Measurements from ENCODE around the gene SLC25A29. TPM values are rescaled to one million over a fixed set of nuclear protein-coding genes. Genes with fewer than 3 reads are reported as not detected.
A peak's percentile ranks its signal among the peaks of the same experiment; 100 is the strongest.

Gene SLC25A29
- total and polyA plus RNA-seq, 12 donors: 11.0 to 70.7 (median 23.6) TPM

DNA sequence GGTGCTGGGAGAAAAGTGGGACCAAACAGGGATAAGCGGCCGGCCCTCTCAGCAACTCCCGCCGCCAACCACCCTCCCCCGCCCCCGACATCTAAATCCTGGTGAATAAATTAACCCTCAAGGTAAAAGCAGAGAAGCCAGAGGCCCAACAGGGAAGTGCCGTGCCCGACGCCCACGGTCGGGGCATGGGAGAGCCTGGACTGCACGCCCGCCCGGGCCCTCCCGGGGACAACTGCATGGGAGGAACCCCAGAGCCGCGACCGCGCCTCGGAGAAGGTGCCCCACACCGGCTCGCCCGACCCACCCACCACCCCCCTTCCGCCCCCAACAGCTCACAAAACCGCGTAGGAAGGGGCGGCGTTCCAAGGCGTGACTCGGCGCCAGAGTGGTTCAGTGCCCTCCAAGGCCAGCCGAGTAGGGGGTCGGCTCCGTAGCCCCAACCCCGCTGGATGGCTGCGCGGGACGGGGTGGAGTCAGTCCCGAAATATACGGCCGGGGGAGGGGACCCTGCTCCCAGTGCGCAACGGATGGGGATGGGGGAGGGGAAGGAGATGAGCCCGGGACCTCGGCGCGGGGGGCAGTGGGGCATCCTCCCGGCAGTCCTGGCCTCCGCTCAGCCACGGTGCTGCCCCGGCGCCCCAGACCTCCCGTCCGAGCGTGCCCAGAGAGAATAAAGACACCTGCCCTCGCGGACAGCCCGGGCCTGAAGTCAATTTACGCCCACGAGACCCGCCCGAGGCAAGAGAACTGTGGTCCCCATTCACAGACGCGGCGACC, 732 bp downstream of the SLC25A29 start:
- Histone ChIP-seq H3K4me3 (peak overlapping the region; percentile 65 to 99 (median 92)), H3K36me3 (no peaks in the 10 kb centered on the region), H3K9me3 (no peaks in the 10 kb centered on the region), H3K27ac (peak overlapping the region; percentile 59 to 95 (median 90)), H3K4me1 (peaks cover 4 to 69% (median 45%) of the 10 kb centered on the region in 9 donors), H3K27me3 (no peaks in the 10 kb centered on the region)
- no peak for TF ChIP-seq CTCF (IDR thresholded peaks at IDR 0.05)
- intact Hi-C loops (cut with DNase I): loop anchor here in 9 of 10 donors (2.0 to 10.0 kb wide), 5 partner anchors 63 to 72 kb away; partner anchors contain the start of gene WDR25 (in 8 of the 9)
- DNase-seq (peak; percentile 21 to 53), ATAC-seq (peak in 6 of 8 donors; percentile 1 to 17 (median 4))
- WGBS, 2 donors: 0 to 1% methylated on average over 60 to 65 of the region's 65 CpGs

GRCh38 chr14:100304825-100305323, 1.4 kb downstream of the SLC25A29 start:
- Histone ChIP-seq H3K27me3 (no peaks in the 10 kb centered on the region), H3K9me3 (no peaks in the 10 kb centered on the region), H3K27ac (peak overlapping the region in 9 of 10 donors; percentile 69 to 95 (median 90)), H3K4me1 (peaks cover 4 to 67% (median 41%) of the 10 kb centered on the region in 9 donors), H3K36me3 (no peaks in the 10 kb centered on the region), H3K4me3 (peak overlapping the region; percentile 65 to 99 (median 92))
- DNase-seq (peak; percentile 59 to 60), ATAC-seq (peak in 7 of 8 donors; percentile 1 to 39 (median 18))
- intact Hi-C loops (cut with DNase I): loop anchor here in 8 of 10 donors (2.0 to 10.0 kb wide), 6 partner anchors 58 to 72 kb away; partner anchors contain the start of gene WDR25 (in 7 of the 8)
- WGBS, 2 donors: 5 to 10% methylated on average over 21 to 23 of the region's 23 CpGs
- no peak for TF ChIP-seq CTCF (IDR thresholded peaks at IDR 0.05)

DNA sequence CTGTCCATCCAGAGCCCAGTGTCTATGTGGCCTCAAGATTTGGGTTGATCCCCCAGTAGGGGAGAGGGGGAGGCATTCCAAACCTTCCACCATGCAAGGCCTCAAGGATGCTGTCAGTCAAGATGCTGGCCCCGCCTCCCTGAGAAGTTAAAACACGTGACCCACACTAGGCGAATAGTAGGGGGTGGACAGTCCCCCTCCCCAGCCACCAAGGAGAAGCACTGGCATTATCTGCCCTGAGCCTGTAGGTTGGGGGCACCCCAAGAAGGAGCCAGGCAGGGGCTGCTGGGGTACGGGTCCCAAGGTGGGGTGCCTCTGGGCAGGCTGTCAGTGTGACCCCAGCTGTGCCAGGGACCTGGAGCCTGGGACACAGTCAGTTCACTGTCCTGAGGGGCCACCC, 2.3 kb downstream of the SLC25A29 start:
- WGBS, 2 donors: 64 to 69% methylated on average over 4 of the region's 4 CpGs
- no peak for TF ChIP-seq CTCF (IDR thresholded peaks at IDR 0.05)
- Histone ChIP-seq H3K27ac (peak overlapping the region in 1 of 10 donors; percentile 26), H3K4me3 (no peak overlapping the region), H3K9me3 (no peaks in the 10 kb centered on the region), H3K36me3 (no peaks in the 10 kb centered on the region), H3K27me3 (no peaks in the 10 kb centered on the region), H3K4me1 (peaks cover 4 to 58% (median 41%) of the 10 kb centered on the region in 9 donors)
- ATAC-seq (no peak), DNase-seq (no peak)
- intact Hi-C loops (cut with DNase I): loop anchor here in 4 of 10 donors (2.0 to 10.0 kb wide), 3 partner anchors 57 to 73 kb away; partner anchors contain the start of gene WDR25 (in 3 of the 4)

DNA sequence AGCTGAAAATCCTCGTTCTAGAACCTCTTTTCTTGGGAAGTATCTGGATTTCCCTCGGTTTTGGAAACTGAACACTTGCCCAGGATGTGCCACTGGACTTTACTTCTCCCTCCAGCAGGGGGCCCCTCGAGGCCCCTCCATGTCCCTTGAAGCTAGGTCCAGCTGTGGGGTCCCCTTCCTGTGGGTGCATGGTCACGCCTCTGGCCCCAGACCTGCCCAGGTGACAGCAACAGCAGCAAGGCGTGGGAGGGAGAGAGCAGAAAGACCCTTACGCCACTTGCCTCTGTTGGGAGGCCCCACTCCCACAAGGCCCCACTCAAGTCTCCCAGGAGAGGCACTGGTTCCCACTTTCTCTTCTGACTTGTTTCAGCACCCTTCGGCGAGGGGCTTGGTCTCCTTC, 3.1 kb downstream of the SLC25A29 start:
- intact Hi-C loops (cut with DNase I): loop anchor here in 3 of 10 donors (5.0 to 10.0 kb wide), 2 partner anchors 56 to 72 kb away; partner anchors contain the start of gene WDR25 (in 2 of the 3)
- DNase-seq: no peak
- no peak for ATAC-seq
- WGBS, 2 donors: 69 to 73% methylated on average over 8 of the region's 8 CpGs
- Histone ChIP-seq H3K4me3 (no peak overlapping the region), H3K9me3 (no peaks in the 10 kb centered on the region), H3K4me1 (peaks cover 4 to 56% (median 41%) of the 10 kb centered on the region in 9 donors), H3K27ac (peak overlapping the region in 4 of 10 donors; percentile 17 to 28 (median 22)), H3K27me3 (no peaks in the 10 kb centered on the region), H3K36me3 (peaks cover 0 to 7% (median 0%) of the 10 kb centered on the region in 9 donors)
- TF ChIP-seq CTCF (IDR thresholded peaks at IDR 0.05): peak in 8 of 9 donors; percentile 55 to 66 (median 60)
